Neutrophil (primary cell): ENCODE data around the gene WNT11.
A peak's percentile ranks its signal among the peaks of the same experiment; 100 is the strongest.

ENCODE experiments used
- H3K27ac ChIP-seq: fragments of 200-600 bp; sonication (generic); 2 replicates; pipeline ENCODE4 v1.5.1; 2016; ENCODE audit warnings: mild to moderate bottlenecking, moderate library complexity
- H3K27me3 ChIP-seq: fragments of 200-600 bp; sonication (generic); 2 replicates; pipeline ENCODE4 v1.6.0; 2016; ENCODE audit warnings: mild to moderate bottlenecking
- H3K36me3 ChIP-seq: fragments of 200-600 bp; sonication (generic); 2 replicates; pipeline ENCODE4 v1.5.1; 2017
- H3K4me1 ChIP-seq, 2 experiments: fragments of 200-600 bp in 1 of 2; sonication (generic) in 1 of 2; 1 replicate in 1 of 2; 2 replicates in 1 of 2; pipeline versions ENCODE4 v1.5.1 to v1.6.1; 2013 to 2016; ENCODE audit warnings: low read depth in 1 of 2, low read length in 1 of 2, mild to moderate bottlenecking in 1 of 2, moderate library complexity in 1 of 2; ENCODE audit not compliant: control insufficient read depth in 1 of 2, insufficient read depth in 1 of 2
- H3K4me3 ChIP-seq, 2 experiments: fragments of 200-600 bp in 1 of 2; sonication (generic) in 1 of 2; 1 replicate in 1 of 2; 2 replicates in 1 of 2; pipeline ENCODE4 v1.5.1; 2013 to 2016; ENCODE audit warnings: low read depth in 1 of 2, low read length in 1 of 2, mild to moderate bottlenecking in 1 of 2, moderate library complexity in 1 of 2
- H3K9me3 ChIP-seq: fragments of 200-600 bp; sonication (generic); 2 replicates; pipeline ENCODE4 v1.5.1; 2016
- TF ChIP-seq, protein P1 (sequence below): fragments of 200-600 bp; sonication (generic); IDR thresholded peaks from 2 replicates; pipeline ENCODE4 v1.5.1; 2016; ENCODE audit warnings: antibody characterized with exemption

Gene WNT11

DNA sequence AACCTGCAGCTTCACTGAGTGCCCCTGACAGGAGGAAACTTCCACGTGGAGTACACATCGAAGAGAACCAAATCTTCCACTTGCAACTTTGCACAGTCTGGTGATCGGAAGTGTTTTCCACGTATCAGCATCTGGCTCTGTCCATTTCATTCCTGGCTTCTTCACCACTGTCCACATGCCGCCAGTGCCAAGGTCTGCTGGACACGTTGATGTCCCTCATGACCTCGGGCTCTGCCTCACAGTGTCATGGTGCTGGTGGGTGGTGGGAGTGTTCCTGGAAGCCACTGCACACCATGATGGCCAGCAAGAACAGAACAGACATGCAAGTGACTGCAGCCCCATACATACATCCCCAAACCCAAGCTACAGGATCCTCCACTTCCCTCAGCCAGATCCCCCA, 48.4 kb downstream of the WNT11 start:
- H3K27me3 ChIP-seq = peaks cover 22% of the 10 kb centered on the region
- H3K4me3 ChIP-seq = no peak overlapping the region
- no peaks in the 10 kb centered on the region for H3K9me3 ChIP-seq
- TF ChIP-seq, protein P1, sequence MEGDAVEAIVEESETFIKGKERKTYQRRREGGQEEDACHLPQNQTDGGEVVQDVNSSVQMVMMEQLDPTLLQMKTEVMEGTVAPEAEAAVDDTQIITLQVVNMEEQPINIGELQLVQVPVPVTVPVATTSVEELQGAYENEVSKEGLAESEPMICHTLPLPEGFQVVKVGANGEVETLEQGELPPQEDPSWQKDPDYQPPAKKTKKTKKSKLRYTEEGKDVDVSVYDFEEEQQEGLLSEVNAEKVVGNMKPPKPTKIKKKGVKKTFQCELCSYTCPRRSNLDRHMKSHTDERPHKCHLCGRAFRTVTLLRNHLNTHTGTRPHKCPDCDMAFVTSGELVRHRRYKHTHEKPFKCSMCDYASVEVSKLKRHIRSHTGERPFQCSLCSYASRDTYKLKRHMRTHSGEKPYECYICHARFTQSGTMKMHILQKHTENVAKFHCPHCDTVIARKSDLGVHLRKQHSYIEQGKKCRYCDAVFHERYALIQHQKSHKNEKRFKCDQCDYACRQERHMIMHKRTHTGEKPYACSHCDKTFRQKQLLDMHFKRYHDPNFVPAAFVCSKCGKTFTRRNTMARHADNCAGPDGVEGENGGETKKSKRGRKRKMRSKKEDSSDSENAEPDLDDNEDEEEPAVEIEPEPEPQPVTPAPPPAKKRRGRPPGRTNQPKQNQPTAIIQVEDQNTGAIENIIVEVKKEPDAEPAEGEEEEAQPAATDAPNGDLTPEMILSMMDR = no peak
- no peak overlapping the region for H3K27ac ChIP-seq
- no peaks in the 10 kb centered on the region for H3K4me1 ChIP-seq
- no peaks in the 10 kb centered on the region for H3K36me3 ChIP-seq

DNA sequence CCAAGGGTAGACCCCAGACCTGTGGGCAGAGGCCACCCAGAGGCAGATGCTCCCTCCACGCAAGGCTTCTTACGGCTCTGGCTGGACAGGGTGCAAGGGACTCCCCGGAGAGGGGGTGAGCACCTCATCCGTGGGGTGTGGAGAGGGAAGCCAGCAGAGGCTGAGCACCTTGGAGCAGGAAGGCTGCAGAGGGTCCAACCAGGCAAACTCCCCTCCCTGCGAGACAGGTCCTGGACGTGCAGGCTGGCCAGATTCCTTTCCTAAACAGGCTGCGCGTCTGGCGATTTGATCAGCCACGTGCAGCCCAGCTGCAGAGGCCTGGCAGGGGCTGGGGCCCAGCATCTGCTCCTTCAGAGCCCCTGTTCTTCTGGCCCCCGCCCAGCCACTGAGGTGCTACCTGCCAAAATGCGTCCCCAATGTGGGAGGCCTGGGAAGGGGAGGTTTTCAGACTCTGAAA, 49.3 kb downstream of the WNT11 start:
- Histone ChIP-seq H3K36me3 (no peaks in the 10 kb centered on the region), H3K27me3 (peaks cover 29% of the 10 kb centered on the region), H3K9me3 (no peaks in the 10 kb centered on the region), H3K4me1 (peaks cover 6 to 7% of the 10 kb centered on the region in 2 experiments), H3K4me3 (no peak overlapping the region), H3K27ac (no peak overlapping the region)
- TF ChIP-seq, protein P1 = no peak

DNA sequence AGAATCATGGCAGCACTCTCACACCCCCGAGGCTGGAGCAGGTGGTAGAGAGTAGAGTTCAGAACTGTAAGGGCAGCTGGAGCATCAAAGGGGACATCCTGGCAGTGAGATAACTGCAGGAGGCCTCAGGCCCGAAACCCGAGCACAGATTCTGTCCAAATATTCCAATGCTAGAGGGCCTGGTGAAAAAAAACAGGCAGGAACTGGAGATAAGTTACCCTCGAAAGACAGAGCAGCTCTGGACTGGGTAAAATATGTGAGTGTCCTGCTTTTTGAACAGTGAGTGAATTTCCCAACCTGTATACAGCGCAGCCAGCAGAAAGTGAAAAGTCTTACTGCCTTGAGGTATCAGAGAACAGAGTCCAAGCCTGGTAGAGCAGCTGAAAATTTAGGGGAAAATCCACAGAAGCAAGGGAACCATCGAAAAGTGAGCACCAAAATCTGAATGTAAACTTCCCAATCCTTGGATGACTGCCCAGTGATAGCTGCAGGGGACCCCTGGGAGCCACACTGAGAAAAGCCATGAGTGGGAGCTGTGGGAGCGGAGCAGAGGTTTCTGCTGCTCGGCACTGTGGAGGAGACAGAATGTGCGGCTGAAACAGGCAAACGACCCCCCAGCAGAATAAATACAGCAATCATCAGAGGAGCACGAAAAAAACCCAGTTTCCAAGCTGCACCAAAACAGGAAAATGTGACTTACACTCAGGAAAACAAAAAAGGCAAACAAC, 50.6 kb downstream of the WNT11 start:
- no peaks in the 10 kb centered on the region for H3K9me3 ChIP-seq
- no peak overlapping the region for H3K27ac ChIP-seq
- TF ChIP-seq, protein P1 = no peak
- H3K36me3 ChIP-seq = no peaks in the 10 kb centered on the region
- no peak overlapping the region for H3K4me3 ChIP-seq
- peaks cover 23% of the 10 kb centered on the region for H3K27me3 ChIP-seq
- peaks cover 9% of the 10 kb centered on the region in 2 experiments for H3K4me1 ChIP-seq

DNA sequence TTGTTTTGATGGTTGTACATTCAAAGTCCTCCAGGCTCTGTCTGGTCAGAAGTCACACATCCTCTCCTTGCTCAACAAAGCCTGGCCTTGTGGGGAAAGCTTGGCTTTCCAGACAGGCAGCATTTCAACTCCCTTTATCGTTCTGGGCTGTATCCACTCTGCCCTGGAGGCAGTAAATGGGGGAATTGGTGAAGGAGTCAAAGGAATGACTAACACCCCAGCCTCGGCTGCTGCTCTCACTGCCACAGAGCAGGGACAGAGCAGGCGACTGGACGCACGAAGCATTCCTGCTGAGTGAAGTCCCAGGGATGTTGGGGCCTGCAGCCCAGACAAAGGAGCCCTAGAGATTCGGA, 52.8 kb downstream of the WNT11 start:
- Histone ChIP-seq H3K9me3 (no peaks in the 10 kb centered on the region), H3K27me3 (peaks cover 23% of the 10 kb centered on the region), H3K4me1 (peaks cover 9% of the 10 kb centered on the region in 2 experiments), H3K27ac (no peak overlapping the region), H3K36me3 (no peaks in the 10 kb centered on the region), H3K4me3 (no peak overlapping the region)
- TF ChIP-seq, protein P1 = no peak

DNA sequence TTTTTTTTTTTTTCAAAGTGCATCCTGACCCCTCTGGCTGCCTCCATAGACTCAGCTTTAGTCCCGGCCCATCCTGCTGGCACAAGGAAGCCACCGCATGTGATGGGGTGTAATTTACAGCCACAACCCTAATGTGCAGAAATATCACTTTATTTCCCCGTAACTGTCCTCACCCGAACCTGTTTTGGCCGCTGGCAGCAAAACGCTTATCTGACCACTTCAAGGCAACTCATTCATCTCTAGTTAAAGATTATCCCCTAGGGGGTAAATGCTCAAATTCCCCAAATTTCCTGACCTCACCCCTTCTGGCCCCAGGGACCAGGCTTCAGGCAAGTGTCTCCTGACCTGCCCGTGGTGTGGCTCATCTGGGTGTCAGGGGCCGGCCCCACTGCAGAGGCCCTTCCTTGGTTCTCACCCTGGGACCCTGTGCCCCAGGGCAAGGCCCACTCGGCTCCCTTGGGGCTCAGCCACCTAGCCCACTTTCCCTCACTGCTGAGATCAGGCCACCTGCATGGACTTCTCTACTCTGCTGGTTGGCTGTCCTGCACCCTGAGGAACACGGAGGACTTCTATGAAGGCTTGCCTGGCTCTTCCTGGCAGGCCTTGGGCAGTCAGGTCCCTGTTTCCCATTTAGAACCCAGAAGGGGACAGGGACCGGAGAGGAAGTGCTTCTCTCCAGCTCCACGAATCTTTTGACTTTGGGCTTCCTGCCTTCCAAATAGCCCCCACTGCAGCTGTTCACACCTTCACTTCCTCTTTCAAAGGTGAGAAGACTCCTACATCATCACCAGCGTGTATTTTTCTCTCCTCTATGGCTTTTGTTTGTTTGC, 53.3 kb downstream of the WNT11 start:
- Histone ChIP-seq H3K9me3 (no peaks in the 10 kb centered on the region), H3K4me3 (peak overlapping the region in 1 of 2 experiments; percentile 42), H3K4me1 (peaks cover 9% of the 10 kb centered on the region in 2 experiments), H3K27me3 (peaks cover 23% of the 10 kb centered on the region), H3K36me3 (no peaks in the 10 kb centered on the region), H3K27ac (no peak overlapping the region)
- TF ChIP-seq, protein P1 = no peak
